GM12891 (cell line): ENCODE data around the gene AOC1.

ENCODE experiments used
- PAX5 ChIP-seq: IDR thresholded peaks from 2 replicates; pipeline ENCODE4 v1.6.1; 2011; ENCODE audit warnings: low read length, moderate library complexity, mild to moderate bottlenecking; ENCODE audit not compliant: insufficient read depth, severe bottlenecking
- POLR2A ChIP-seq: IDR thresholded peaks from 2 replicates; pipeline ENCODE4 v1.6.1; 2011; ENCODE audit warnings: low read depth, low read length, control low read depth
- POLR2AphosphoS5 ChIP-seq: IDR thresholded peaks from 2 replicates; pipeline ENCODE4 v1.6.1; 2011; ENCODE audit warnings: low read depth, low read length, control low read depth
- POU2F2 ChIP-seq: IDR thresholded peaks from 2 replicates; pipeline ENCODE4 v1.6.1; 2011; ENCODE audit warnings: low read depth, mild to moderate bottlenecking, control low read depth, low read length, moderate library complexity
- SPI1 ChIP-seq: IDR thresholded peaks from 2 replicates; pipeline ENCODE4 v1.6.1; 2011; ENCODE audit warnings: low read depth, low read length, control low read depth
- TAF1 ChIP-seq: IDR thresholded peaks from 2 replicates; pipeline ENCODE4 v1.6.1; 2011; ENCODE audit warnings: low read depth, low read length, control low read depth

- TF ChIP-seq POLR2AphosphoS5 = no peak
- TF ChIP-seq POLR2A = no peak
- no peak for TF ChIP-seq TAF1
- no peak for TF ChIP-seq POU2F2
- no peak for TF ChIP-seq PAX5
- TF ChIP-seq SPI1 = no peak
Measured at GRCh38 chr7:150903606-150904005, 51.3 kb downstream of the AOC1 start.
